SK-N-SH treated with all-trans-retinoic acid at 6 μM for 48 hours (cell line): ENCODE results near the gene MLH1.

ENCODE experiments used
- ATAC-seq: fragments of 200-7000 bp; cut with Tn5 transposase; 3 replicates; pipeline ENCODE4 v1.9.1; 2020; ENCODE audit warnings: mild to moderate bottlenecking, moderate library complexity
- BACH2 ChIP-seq: fragments of 250-450 bp; sonication (Bioruptor Pico); IDR thresholded peaks from 2 replicates; pipeline ENCODE4 v1.9.0; 2021; ENCODE audit warnings: mild to moderate bottlenecking, borderline replicate concordance
- CREB5 ChIP-seq: fragments of 250-450 bp; sonication (Bioruptor Pico); IDR thresholded peaks from 2 replicates; pipeline ENCODE4 v1.5.1; 2020; ENCODE audit warnings: low read depth, mild to moderate bottlenecking, moderate library complexity
- CSDC2 ChIP-seq: fragments of 250-450 bp; sonication (Bioruptor Pico); IDR thresholded peaks from 2 replicates; pipeline ENCODE4 v1.5.0; 2020; ENCODE audit warnings: mild to moderate bottlenecking, moderate library complexity
- ESRRG ChIP-seq: fragments of 250-450 bp; sonication (Bioruptor Pico); IDR thresholded peaks from 2 replicates; pipeline ENCODE4 v1.6.1; 2021; ENCODE audit warnings: mild to moderate bottlenecking
- GLIS3 ChIP-seq: fragments of 250-450 bp; sonication (Bioruptor Pico); IDR thresholded peaks from 2 replicates; pipeline ENCODE4 v1.5.0; 2020; ENCODE audit warnings: mild to moderate bottlenecking, moderate library complexity
- ISL1 ChIP-seq: fragments of 250-450 bp; sonication (Bioruptor Pico); IDR thresholded peaks from 2 replicates; pipeline ENCODE4 v2.1.2; 2022; ENCODE audit warnings: mild to moderate bottlenecking, moderate library complexity
- OSR1 ChIP-seq: fragments of 250-450 bp; sonication (Bioruptor Pico); IDR thresholded peaks from 2 replicates; pipeline ENCODE4 v1.8.0; 2022; ENCODE audit warnings: moderate library complexity, mild to moderate bottlenecking, inconsistent platforms
- PATZ1 ChIP-seq: fragments of 250-450 bp; sonication (Bioruptor Pico); IDR thresholded peaks from 2 replicates; pipeline ENCODE4 v1.8.0; 2020; ENCODE audit warnings: mild to moderate bottlenecking, moderate library complexity, borderline replicate concordance
- TCF4 ChIP-seq: fragments of 250-450 bp; sonication (Bioruptor Pico); IDR thresholded peaks from 2 replicates; pipeline ENCODE4 v1.8.0; 2021; ENCODE audit warnings: mild to moderate bottlenecking, moderate library complexity, borderline replicate concordance
- TOX ChIP-seq: fragments of 250-450 bp; sonication (Bioruptor Pico); IDR thresholded peaks from 2 replicates; pipeline ENCODE4 v1.8.0; 2021; ENCODE audit warnings: mild to moderate bottlenecking, moderate library complexity, borderline replicate concordance
- TSHZ2 ChIP-seq: fragments of 250-450 bp; sonication (Bioruptor Pico); IDR thresholded peaks from 2 replicates; pipeline ENCODE4 v1.5.0; 2020; ENCODE audit warnings: mild to moderate bottlenecking, moderate library complexity
- ZC3H10 ChIP-seq: fragments of 250-450 bp; sonication (Bioruptor Pico); IDR thresholded peaks from 2 replicates; pipeline ENCODE4 v1.5.1; 2021; ENCODE audit warnings: mild to moderate bottlenecking, moderate library complexity
- ZFP3 ChIP-seq: fragments of 250-450 bp; sonication (Bioruptor Pico); IDR thresholded peaks from 2 replicates; pipeline ENCODE4 v1.5.0; 2020; ENCODE audit warnings: mild to moderate bottlenecking, moderate library complexity
- ZFP30 ChIP-seq: fragments of 450-650 bp; formaldehyde crosslinking; IDR thresholded peaks from 2 replicates; pipeline ENCODE4 v1.5.0; 2022; ENCODE audit warnings: mild to moderate bottlenecking, moderate library complexity
- ZNF565 ChIP-seq: fragments of 450-650 bp; formaldehyde crosslinking; conservative IDR thresholded peaks from 2 replicates; pipeline ENCODE4 v1.5.0; 2020; ENCODE audit warnings: low read depth, mild to moderate bottlenecking, moderate library complexity
- ZNF8 ChIP-seq: fragments of 450-650 bp; formaldehyde crosslinking; IDR thresholded peaks from 2 replicates; pipeline ENCODE4 v1.5.0; 2020; ENCODE audit warnings: mild to moderate bottlenecking, moderate library complexity
- TF ChIP-seq, protein P1 (sequence below): fragments of 250-450 bp; sonication (Bioruptor Pico); IDR thresholded peaks from 2 replicates; pipeline ENCODE4 v1.5.1; 2021; ENCODE audit warnings: mild to moderate bottlenecking, moderate library complexity

The MLH1 gene

GRCh38 chr3:37093481-37093880 is 100.2 kb downstream of the MLH1 start:
- peak; percentile 66 for ATAC-seq
- TF ChIP-seq CSDC2: no peak
- TF ChIP-seq PATZ1: no peak
- TF ChIP-seq ZFP30 (CRISPR knock-in tag): no peak
- no peak for TF ChIP-seq TOX (CRISPR knock-in tag)
- TF ChIP-seq GLIS3 (CRISPR knock-in tag): no peak
- TF ChIP-seq ISL1 (CRISPR knock-in tag): no peak
- TF ChIP-seq, all 23 proteins: peak for 0

DNA sequence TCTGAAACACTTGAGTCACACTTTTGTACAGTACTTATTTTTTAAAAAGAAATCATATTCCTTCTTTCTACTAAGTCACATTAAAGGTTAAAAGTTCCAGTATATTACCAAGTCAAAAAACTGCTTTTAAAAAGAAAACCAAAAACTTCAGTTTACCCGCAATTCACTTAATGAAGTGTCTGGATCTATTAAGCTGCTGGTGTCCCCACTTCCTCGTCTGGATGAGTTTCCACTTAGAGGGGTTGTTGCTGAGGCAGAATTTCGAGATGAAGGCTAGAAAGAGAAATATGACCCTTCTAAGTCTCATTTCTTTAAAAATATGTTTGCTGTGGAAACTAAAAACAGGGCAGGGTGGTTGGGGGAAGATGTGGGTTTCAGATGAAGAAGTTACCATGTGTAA is 101.3 kb downstream of the MLH1 start:
- ATAC-seq: no peak
- TF ChIP-seq BACH2 (CRISPR knock-in tag) (no peak), TCF4 (CRISPR knock-in tag) (no peak), ZNF8 (CRISPR knock-in tag) (no peak), ZC3H10 (CRISPR knock-in tag) (no peak), ESRRG (no peak), PATZ1 (no peak), ZNF565 (CRISPR knock-in tag) (no peak), ZFP3 (CRISPR knock-in tag) (no peak)
- TF ChIP-seq, protein P1, sequence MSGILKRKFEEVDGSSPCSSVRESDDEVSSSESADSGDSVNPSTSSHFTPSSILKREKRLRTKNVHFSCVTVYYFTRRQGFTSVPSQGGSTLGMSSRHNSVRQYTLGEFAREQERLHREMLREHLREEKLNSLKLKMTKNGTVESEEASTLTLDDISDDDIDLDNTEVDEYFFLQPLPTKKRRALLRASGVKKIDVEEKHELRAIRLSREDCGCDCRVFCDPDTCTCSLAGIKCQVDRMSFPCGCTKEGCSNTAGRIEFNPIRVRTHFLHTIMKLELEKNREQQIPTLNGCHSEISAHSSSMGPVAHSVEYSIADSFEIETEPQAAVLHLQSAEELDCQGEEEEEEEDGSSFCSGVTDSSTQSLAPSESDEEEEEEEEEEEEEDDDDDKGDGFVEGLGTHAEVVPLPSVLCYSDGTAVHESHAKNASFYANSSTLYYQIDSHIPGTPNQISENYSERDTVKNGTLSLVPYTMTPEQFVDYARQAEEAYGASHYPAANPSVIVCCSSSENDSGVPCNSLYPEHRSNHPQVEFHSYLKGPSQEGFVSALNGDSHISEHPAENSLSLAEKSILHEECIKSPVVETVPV (CRISPR knock-in tag): no peak
- TF ChIP-seq, all 23 proteins: peak for 0

DNA sequence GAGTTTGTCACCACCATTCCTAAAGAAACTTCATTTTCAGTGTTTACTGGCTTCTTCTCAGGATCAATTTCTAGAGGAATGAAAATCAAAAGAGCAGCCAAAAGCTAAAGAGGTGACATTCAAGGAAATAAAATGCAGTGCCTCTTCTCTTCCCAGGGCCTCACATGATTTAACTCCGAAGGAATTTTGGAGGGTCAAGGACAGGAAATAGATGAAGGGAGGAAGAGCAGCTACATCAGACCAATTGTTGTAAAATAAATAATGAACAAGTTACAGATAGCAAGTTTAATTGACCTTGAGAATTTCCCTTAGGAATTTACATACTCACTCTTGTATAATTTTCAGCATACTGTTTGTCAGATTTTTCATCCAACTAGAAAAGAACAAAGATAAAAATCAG is 103.0 kb downstream of the MLH1 start:
- TF ChIP-seq CREB5 (CRISPR knock-in tag) (0 out of 2 replicates have a peak, but pooled peaks have one; percentile 37), ISL1 (CRISPR knock-in tag) (peak; percentile 37), TSHZ2 (no peak)
- ATAC-seq: peak; percentile 80

DNA sequence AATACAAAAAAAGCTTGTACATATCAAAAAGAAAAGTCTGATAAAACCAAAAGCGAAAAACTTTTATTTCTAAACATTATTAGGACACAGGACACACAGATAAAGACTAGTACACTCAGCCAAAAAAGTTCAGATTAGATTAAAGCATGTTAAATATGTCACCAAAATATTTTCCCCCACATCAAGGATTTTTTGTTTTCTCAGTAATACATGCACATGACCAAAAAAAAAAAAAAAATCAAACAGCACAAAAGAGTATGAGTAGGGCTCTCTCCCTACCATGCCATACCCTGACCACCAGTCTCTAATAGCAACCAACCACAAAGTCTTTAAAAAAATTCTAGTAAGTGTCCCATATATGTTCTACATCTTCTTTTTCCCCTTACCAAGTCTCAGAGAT is 103.7 kb downstream of the MLH1 start:
- TF ChIP-seq PATZ1 (no peak), ZFP3 (CRISPR knock-in tag) (no peak), CREB5 (CRISPR knock-in tag) (no peak), GLIS3 (CRISPR knock-in tag) (no peak), TSHZ2 (no peak), OSR1 (CRISPR knock-in tag) (no peak), TCF4 (CRISPR knock-in tag) (no peak)
- TF ChIP-seq, all 23 proteins: peak for 0
- ATAC-seq: peak; percentile 62
